ENCODE data around the gene TMEM89.

DNA sequence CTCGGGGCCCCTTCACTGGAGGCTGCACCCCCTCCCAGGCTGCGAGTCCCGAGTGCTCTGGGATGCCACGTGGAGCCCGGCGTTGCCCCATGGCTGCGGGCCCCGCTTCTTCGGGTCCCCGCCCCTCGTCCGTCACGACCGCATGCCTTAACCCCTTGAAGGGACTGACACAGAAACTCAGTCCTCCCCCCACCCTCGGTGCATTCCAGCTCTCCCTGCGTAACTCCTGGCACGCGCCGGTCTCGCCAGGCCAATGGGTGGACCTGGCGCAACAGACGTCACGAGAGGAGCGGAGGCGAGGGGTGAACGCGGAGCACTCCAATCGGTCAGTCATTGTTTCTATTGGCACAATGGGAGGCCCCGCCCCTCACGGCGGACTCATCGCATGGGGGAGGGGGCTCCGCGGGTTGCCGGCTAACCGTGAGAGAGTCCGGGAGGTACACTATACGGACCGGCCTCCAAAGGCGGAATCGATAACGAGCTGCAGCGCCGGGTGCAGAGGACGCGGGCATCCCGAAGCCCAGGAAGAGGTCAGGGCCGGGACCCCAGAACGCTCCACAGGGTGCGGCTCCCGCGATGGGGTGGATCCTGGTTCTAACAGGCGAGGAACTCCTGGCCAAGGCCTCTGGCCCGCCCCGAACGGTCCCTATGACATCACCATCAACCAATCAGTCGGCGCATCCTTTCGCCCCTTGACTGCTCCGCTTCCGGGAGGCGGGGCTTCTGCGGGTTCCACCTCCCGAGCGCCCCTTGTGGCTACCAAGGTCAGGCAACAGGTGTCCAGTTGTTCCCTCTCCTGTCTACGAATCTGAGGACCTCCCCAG is 42.1 kb upstream of the TMEM89 start:
- TF ChIP-seq, protein P1, sequence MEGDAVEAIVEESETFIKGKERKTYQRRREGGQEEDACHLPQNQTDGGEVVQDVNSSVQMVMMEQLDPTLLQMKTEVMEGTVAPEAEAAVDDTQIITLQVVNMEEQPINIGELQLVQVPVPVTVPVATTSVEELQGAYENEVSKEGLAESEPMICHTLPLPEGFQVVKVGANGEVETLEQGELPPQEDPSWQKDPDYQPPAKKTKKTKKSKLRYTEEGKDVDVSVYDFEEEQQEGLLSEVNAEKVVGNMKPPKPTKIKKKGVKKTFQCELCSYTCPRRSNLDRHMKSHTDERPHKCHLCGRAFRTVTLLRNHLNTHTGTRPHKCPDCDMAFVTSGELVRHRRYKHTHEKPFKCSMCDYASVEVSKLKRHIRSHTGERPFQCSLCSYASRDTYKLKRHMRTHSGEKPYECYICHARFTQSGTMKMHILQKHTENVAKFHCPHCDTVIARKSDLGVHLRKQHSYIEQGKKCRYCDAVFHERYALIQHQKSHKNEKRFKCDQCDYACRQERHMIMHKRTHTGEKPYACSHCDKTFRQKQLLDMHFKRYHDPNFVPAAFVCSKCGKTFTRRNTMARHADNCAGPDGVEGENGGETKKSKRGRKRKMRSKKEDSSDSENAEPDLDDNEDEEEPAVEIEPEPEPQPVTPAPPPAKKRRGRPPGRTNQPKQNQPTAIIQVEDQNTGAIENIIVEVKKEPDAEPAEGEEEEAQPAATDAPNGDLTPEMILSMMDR (IDR thresholded peaks at IDR 0.05) = peak; percentile 72
- no peak for TF ChIP-seq EZH2 (IDR thresholded peaks at IDR 0.05; ENCODE audit: borderline replicate concordance, insufficient read depth, low read depth, low read length, poor library complexity, severe bottlenecking)
